Stimulated activated CD4-positive, alpha-beta T cell treated with anti-CD3 and anti-CD28 coated beads, Interleukin-1b, Interleukin-23, amount 100 ng/mL, for 24 hours (primary cell): ENCODE results near the gene TMEM163.
"Not testable (repeated sequence)": the region's sequence is repeated elsewhere in the genome, so short reads cannot be mapped to it uniquely, and the experiment has no call there.

Experiments
- DNase-seq, 4 experiments: peaks; one replicate each; pipeline ENCODE4 v3.0.0-alpha.2; 2020; ENCODE audit warnings: low read depth in 4 of 4, low spot score in 1 of 4

TMEM163 gene

GRCh38 chr2:134583462-134583861, 135.3 kb downstream of the TMEM163 start:
- no peak for DNase-seq

DNA sequence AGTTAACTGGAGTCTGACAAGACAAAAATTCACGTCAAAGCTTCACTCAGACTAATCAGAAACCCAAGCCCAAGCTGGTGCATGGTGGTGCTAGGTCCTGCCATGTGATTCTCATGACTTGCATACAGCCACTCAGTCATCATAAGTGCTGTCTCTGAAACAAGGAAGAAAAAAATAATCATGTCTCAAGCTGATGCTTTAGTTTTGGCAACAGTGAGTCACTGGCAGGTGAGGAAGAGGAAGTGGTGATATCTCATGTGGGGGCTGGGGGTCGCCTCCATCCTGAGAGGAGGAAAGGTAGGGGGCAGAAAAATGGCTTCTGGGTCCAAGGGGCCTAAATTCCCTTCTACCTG, 136.3 kb downstream of the TMEM163 start:
- DNase-seq, result no peak

GRCh38 chr2:134581877-134582546, 136.8 kb downstream of the TMEM163 start:
- DNase-seq, result no peak

GRCh38 chr2:134578316-134578715, 140.5 kb downstream of the TMEM163 start:
- no peak for DNase-seq

DNA sequence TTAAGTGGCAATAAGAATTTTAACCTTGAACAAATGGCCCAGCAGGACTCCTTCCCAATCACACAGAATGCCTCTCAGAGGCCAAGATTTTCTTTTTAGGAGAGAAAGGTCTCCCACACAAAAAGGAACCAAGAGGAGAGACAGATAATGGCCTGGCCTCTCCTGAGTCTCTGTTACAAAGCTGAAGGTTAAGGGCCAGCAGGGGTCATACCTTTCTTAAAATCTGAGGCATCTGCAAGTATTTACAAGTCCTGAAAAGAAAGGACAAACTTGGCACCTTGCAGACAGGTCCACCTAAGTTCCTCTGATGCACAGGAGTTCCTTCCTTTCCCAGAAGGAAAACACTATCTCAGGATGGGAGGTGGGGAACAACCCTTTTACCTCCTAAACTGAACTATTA, 142.3 kb downstream of the TMEM163 start:
- no peak for DNase-seq

GRCh38 chr2:134575888-134576287, 142.9 kb downstream of the TMEM163 start:
- no peak for DNase-seq

GRCh38 chr2:134574611-134575330, 144.0 kb downstream of the TMEM163 start:
- no peak for DNase-seq

DNA sequence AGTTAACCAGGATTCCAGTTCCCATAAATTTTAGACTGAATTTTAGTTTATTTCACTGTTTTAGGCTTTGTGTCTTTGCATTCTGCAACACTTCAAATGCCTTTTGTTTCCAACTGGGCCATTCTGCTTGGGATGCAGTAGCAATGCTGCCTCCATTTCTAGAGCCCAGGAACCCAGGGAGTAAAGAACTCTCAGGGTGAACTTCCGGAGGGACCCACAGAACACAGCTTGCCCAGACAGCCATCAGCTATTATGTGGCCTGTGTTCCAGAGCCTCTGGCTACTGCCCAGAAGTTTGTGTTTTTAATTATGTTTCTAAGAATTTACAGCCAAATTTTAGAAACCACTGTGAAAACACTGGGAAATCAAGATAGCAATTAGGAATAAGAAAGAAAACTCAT, 145.1 kb downstream of the TMEM163 start:
- DNase-seq, result no peak

DNA sequence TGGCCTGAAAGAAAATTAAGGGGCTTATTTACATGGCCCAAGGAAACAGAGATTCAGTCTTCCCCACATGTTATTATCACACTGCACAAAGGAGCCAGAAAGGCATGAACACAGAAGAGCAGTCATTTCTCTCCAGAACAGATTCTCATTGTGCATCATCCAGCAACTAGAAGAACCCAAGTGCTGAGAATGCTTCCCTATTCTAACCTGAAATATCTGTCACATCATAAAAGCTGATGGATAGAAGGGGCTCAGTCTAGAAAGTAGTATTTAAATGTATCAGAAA, 145.8 kb downstream of the TMEM163 start:
- no peak for DNase-seq

GRCh38 chr2:134572314-134573084, 146.3 kb downstream of the TMEM163 start:
- no peak for DNase-seq

GRCh38 chr2:134570676-134571075, 148.1 kb downstream of the TMEM163 start:
- no peak for DNase-seq

DNA sequence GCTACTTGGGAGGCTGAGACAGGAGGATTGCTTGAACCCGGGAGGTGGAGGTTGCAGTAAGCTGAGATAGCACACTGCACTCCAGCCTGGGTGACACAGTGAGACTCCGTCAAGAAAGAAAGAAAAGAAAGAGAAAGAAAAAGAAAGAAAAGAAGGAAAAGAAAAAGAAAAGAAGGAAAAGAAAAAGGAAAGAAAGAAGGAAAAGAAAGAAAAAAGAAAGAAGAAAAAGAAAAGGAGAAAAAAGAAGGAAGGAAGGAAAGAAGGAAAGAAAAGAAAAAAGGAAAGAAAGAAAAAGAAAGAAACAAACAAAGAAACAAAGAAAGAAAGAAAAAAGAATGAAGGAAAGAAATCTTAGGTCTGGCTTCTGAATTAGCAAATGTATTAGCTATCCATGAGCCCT, 150.4 kb downstream of the TMEM163 start:
- no peak for DNase-seq

- no peak for DNase-seq
Measured at GRCh38 chr2:134567666-134568065, 151.1 kb downstream of the TMEM163 start.

DNA sequence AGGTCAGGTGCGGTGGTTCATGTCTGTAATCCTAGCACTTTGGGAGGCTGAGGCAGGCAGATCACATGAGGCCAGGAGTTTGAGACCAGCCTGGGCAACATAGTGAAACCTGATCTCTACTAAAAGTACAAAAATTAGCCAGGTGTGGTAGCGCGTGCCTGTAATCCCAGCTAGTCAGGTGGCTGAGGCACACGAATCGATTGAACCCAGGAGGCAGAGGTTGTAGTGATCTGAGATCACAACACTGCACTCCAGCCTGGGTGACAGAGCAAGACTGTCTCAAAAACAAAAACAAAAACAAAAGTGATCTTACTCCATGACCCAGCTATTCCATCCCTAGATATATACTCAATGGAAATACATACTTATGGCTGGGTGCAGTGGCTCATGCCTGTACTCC, 153.8 kb downstream of the TMEM163 start:
- not testable (repeated sequence) for DNase-seq

GRCh38 chr2:134564549-134564948, 154.3 kb downstream of the TMEM163 start:
- no peak for DNase-seq

GRCh38 chr2:134558208-134558830, 160.5 kb downstream of the TMEM163 start:
- no peak for DNase-seq

DNA sequence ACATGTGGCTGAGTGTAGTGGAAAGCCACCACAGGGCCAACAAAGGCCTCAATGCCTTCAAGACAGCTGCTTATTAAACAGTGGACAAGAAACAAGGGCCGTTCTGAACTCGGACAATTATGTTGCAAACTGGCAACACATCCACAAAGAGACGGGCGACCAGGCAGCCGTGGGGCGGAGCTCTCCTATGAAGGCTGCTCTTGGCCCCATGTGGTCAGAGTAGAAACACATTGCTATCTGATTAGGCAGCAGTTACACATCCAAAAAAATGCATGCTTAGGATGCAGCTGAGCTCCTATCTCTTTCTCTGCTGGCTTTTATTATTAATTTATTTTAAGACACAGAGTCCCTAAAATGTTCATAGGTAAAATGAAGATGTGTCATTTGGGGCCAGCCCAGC, 163.4 kb downstream of the TMEM163 start:
- no peak for DNase-seq

DNA sequence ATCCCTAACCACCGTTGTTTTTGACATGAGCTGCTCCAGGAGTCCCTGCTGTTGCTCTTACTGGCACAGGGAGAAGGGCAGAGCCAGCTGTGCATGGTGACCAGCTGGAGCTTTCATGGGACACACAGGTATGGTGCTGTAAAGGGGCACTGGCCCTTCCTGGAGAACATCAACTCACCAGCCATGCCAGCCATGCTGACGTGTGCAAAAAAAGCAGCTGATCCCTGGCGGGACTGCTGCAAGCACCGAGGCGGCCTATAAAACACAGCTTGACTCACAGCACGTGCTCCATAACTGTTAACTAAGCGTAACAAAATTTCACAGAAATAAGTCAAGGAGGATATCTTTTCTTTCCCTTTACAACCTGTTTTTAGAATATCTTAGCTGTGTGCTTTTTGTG, 165.1 kb downstream of the TMEM163 start:
- DNase-seq, result no peak

DNA sequence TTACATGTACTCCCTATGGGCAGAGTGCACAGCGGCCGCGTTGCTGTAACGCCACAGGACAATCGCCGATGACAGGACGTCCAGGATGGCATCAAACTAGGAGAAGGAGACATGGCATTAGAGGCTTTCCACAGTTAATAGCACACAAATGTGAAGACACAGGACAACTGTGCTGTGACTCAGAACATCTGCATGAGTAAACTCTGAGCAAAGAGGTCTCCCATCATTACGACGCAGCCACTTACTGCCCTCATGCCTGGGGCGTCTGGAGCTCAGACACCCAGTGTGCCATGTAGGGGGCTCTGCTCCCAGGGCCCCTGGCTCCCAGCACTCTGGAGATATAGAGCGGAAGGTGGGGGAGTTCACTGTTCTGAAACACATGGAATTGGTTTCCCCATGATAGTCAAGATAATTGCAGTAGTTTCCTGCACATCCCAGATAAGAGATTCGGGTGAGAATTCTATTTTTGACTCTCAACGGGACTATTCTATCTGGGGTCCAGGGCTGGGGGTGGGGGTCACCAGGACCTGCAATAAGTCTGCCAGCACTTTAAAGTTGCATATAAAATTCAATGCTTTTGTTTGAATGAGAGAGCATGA, 168.1 kb downstream of the TMEM163 start:
- no peak for DNase-seq

GRCh38 chr2:134549104-134549503, 169.7 kb downstream of the TMEM163 start:
- DNase-seq, result no peak

- no peak for DNase-seq
Measured at GRCh38 chr2:134540990-134541389, 177.8 kb downstream of the TMEM163 start.

- DNase-seq, result no peak
Measured at GRCh38 chr2:134539981-134540380, 178.8 kb downstream of the TMEM163 start.
